GM19455 (cell line): Measurements from ENCODE around the gene SLC6A8.
"Not testable (repeated sequence)": the region's sequence is repeated elsewhere in the genome, so short reads cannot be mapped to it uniquely, and the experiment has no call there.

Experiments
- ATAC-seq: cut with Tn5 transposase; IDR thresholded peaks from one replicate; pipeline ENCODE4 v1.9.1; 2021; ENCODE audit not compliant: unreplicated experiment

SLC6A8 gene

DNA sequence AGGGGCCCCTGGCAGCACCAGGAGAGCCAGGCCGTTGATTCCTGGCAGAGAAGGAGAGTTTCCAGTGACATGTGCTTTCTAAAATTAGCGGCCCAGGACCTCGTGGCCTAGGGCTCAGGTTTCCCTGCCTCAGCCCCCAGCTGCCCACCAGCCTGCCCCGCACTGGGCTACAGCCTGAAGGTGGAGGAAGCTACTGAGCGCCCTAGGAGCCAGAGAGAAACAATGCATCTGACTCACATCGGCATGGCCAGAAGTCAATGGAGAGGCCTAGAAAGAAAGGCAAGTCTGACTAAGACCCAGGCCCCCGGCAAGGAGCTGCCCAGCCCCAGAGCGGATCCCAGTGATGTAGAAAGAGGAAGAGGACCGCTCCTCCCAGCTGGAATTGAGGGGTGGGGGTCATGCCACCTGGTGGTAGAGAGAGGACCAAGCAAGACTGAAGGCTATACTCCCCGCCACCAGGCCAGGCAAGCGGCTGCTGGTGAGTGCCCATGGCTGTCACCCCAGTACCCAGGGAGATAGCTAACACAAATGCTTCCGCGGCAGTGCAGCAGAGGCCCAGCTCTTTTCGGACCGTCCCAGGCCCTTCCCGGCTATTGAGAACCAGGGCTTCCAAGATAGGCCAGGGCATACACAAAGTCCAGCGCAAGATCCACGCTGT lies 17.8 kb downstream of the SLC6A8 start:
- not testable (repeated sequence) for ATAC-seq

DNA sequence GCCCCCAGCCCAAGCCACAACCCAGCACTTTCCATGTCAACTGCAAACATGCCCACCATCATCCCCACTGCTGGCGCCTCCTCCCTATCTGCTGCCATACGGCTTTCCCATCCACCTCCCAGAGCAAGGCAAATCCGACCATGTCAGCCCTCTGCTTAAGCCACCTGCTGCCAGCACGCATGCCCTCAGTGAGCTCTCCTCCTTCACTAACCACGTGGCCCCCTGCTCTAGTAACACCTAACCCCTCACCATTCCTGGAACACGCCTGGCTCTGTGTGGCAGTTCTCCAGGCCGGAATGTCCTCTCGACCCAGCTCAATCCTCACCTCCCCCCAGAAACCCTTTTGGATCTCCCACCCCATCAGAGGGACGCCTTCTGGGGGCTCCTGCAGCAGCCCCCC lies 19.1 kb downstream of the SLC6A8 start:
- no peak for ATAC-seq

DNA sequence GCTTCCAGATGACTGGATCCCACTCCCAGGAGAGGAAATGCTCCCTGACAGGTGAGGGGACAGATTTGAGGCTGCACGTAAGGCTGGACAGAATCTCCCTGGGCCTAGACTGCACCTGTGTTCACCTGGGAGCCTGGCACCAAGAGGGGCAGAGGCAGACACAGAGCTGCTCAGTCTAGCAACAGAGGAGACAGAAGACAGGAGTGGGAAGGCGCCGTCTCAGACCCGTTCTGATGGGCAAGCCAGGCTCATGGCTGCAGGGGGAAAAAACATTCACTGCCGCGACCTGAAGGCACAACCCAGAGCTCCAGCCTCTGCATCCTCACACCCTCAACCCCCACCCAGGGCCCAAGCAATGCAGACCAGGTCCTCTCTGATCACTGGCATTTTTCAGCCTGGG lies 19.7 kb downstream of the SLC6A8 start:
- ATAC-seq = no peak

DNA sequence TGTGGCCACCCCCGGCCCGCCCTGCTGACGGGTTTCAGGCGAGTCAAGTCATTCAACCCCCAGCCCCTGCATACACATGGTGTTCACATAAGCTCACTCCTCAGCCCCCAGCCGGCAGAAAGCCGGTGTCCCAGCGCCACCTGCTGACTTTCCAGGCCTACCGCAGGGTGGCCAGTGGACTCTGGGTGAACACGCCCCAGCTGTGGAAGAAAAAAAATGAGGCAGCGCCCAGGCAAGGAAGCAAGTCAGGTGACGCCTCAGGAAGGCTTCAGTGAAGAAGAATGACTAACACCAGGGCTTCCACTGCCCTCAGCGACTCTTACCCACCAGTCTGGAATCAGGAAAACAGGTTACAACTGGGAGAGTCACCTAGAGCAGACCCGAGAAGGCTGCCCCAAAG lies 20.7 kb downstream of the SLC6A8 start:
- no peak for ATAC-seq

DNA sequence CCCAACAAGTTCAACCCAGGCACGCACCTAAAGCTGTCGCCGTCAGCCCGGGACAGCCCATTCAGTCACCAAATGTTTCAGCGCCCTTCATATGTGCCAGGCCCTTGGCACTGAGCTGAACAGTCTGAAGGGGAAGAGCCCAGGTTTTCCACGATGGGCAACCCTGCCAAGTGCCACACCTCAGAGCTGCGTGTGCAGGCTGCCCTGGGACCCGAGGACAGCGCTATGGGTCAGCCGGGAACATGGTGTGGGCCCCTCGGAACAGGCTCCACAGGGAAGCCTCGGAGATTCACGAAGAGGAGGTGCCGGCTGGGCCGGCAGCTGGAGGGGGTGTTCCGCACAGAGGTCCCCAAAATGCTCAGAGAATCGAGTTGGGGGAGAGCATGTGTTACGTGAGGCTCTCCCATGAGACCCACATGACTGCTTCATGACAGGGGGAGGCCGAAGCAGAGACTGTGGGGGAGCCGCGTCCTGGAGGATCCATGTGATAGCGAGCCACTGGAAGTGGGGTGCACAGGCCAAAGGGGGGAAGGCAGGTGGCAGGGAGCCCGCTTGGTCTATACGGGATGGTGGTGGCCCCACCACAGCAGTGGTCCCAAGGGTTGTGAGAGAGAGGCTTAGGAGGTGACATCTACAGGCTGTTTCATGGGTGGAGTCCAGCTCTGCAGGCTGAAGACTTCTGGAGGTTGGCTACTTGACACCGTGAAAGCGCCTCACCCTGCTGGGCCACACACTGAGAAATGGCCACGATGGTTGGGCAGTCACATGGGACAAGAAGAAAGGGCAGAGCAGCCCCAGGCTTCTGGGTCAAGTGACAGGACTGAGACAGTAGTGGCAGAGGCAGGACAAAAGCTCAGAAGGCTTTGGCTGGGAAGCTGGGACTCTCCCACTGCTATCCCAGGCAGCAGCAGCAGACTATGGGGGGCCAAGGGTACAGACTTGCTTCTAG lies 22.3 kb downstream of the SLC6A8 start:
- ATAC-seq = no peak

DNA sequence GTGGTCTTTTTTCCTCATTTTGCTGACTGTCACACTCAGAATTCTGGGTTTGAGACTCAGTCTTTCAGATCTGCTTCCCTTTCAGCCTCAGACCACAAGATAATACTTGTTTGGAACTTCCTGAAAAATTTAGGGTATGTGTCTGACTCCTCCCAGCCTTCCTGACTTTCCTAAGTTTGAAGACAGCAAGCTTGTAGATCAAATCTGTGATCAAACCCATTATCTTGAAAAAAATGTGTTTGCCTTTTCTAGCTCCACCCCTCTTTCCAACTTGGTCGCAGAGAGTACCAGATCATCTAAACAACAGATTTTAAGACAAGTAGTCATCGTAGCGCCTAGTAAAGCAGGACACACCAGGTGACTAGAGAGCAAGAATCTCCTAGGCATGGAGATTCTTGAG lies 26.5 kb downstream of the SLC6A8 start:
- ATAC-seq = no peak

DNA sequence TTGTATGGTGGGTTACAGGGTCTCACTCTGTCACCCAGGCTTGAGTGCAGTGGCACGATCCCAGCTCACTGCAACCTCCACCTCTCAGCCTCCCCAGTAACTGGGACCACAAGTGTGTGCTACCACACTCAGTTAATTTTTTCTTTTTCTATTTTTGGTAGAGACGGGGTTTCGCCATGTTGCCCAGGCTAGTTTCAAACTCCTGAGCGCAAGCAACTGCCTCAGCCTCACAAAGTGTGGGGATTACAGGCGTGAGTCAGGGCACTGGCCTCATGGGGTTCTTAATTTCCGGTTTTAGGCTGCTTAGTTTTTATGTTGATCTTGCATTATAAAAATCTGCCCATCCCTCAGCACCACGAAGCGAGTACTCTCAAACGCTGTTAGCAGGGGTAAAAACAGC lies 29.7 kb downstream of the SLC6A8 start:
- ATAC-seq = no peak

DNA sequence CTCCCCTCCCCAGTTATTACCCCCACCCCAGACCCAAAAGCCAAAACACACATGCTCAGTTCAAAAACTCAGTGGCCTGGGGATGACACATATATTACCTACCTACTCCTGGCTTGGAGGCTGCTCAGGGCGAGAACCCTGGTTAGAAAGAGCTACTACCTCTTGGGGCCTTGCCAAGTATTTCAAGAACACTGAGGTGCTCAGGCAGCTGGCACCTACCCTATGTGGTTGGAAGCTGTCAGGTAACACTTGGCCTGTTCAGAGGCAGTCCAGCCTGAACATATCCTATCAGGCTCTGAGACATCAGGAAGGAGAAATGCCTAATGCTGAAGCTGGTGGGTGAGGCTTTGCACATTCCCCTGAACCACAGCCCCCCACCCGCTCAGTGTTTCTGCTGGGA lies 31.5 kb downstream of the SLC6A8 start:
- no peak for ATAC-seq

DNA sequence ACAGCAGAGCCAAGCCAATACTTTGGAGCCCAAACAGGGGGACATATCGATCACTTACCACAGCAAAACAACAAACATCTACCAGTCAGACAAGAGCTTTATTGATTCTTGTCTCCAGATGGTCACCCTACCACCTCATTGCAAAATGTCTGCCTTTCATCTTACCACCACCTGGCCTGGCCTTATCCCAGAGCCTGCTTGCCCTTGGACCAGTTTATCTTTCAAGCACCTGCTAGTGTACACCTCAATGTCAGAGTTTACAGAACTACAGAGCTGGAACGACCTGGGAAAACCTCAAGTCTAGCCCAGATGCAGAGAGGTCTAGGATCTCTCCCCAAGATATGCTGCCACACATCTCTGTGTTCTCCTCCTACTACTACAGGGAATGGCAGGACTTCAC lies 32.0 kb downstream of the SLC6A8 start:
- no peak for ATAC-seq

DNA sequence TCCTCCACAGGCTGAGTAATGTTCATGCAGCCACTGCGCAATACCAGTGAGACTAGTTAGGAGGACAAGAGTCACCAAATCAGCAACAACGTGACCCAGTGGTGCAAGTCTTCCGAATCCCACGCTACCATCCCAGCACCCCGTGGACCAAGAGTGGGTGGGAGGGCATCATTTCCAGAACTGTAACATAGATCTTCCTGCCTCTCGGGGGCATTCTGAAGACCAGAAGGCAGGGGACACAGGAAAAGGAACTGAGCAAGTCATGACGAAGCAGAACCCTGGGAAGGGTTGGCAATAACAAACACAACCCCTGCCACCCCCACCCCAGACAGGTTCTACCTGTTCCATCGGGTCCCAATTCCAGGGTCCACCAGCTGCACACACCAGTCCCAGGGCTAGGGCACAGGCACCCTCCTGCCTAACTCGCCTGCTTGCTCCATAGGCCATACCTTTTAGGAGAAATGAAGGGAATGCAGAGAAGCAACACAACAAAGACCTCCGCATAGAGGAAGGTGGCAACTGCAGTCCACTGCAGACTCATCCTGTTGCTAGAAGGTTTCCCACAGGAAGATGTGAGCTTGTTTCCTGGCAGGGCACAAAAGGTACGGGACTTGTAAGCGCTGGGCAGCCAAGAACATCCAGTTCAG lies 35.1 kb downstream of the SLC6A8 start:
- no peak for ATAC-seq

DNA sequence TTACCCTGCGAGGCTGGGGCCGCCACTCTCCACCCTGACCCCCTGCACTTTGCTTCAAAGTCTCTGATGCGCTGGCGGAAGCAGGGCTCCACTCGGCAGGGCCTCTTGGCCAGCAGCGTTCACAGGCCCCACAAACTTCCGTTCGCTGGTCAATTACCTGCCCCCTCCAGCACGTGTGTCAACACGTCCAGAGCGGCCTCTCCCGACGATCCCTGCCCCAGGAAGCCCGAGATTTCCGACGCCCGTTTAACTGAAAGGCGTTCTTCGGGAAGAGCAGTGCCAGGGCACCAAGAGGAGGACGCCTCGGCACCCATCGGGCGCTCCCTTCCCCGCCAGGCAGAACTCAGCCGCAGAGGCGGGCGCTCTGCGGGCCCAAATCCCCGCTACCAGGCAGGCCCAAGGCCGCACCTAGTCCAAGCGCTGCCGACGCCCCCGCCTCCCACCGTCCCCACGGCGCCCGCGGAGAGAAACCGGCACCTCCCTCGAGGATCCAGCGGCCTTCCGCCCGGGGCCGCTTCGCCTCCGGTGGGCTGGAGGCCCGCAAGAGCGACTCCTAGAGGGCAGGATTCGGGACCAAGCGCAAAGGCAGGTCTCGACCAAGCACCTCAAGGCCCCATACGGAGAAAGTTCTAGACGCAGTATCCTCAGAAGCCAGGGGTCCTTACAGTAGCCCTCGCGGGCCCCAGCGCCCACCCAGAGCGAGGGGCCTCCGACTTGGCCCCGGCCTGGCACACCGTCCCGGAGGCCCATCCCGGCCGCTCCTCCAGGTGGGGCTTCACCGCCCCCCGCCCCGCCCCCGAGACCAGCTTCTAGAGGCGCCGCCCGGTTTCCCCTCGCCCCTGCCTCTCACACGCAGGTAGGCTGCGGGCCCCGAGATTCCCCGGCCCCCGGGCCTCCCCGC lies 35.9 kb downstream of the SLC6A8 start:
- ATAC-seq = peak; percentile 43

DNA sequence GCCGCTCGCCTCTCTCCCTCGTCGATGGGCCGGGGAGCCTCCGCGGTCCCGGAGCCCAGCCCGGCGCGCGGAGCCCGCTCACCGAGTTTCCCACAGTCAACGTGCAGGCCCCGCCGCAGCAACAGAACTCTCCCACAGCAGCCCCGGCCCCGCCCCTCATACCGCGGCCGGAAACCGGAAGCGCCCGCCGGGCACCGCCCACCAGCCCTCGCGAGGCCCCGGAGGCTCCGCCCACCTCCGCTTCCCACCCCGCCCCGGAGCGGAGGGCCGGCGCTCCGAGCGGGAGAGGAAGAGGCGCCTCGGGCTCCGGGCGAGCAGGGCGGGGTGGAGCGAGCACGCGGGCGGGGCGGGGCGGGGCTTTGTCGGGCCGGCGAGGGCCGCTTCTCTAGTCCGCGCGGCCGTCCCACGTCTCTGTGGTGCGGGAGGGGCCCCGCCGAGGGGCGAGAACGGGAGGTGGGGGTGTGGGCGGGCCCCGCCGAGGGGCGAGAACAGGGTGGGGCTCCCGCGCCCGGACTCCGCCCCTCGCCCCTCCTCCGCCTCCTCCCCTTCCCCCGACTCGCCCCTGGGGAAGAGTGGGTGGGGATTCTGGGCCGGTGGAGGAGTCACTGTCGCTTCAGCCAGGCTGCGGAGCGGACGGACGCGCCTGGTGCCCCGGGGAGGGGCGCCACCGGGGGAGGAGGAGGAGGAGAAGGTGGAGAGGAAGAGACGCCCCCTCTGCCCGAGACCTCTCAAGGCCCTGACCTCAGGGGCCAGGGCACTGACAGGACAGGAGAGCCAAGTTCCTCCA lies 36.7 kb downstream of the SLC6A8 start, which contains the start of the genes ABCD1 and BCAP31:
Gene ABCD1, plus strand, starts transcription at position 605 of the 787 bp plus-strand sequence. CDS start 411 bp downstream, outside the sequence.
Gene BCAP31, minus strand, starts transcription at position 136 of the 787 bp plus-strand sequence. CDS start 1,143 bp downstream, outside the sequence.
- peak; percentile 54 for ATAC-seq

DNA sequence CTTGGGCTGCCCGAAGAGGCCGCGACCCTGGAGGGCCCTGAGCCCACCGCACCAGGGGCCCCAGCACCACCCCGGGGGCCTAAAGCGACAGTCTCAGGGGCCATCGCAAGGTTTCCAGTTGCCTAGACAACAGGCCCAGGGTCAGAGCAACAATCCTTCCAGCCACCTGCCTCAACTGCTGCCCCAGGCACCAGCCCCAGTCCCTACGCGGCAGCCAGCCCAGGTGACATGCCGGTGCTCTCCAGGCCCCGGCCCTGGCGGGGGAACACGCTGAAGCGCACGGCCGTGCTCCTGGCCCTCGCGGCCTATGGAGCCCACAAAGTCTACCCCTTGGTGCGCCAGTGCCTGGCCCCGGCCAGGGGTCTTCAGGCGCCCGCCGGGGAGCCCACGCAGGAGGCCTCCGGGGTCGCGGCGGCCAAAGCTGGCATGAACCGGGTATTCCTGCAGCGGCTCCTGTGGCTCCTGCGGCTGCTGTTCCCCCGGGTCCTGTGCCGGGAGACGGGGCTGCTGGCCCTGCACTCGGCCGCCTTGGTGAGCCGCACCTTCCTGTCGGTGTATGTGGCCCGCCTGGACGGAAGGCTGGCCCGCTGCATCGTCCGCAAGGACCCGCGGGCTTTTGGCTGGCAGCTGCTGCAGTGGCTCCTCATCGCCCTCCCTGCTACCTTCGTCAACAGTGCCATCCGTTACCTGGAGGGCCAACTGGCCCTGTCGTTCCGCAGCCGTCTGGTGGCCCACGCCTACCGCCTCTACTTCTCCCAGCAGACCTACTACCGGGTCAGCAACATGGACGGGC lies 37.5 kb downstream of the SLC6A8 start:
- ATAC-seq = no peak

DNA sequence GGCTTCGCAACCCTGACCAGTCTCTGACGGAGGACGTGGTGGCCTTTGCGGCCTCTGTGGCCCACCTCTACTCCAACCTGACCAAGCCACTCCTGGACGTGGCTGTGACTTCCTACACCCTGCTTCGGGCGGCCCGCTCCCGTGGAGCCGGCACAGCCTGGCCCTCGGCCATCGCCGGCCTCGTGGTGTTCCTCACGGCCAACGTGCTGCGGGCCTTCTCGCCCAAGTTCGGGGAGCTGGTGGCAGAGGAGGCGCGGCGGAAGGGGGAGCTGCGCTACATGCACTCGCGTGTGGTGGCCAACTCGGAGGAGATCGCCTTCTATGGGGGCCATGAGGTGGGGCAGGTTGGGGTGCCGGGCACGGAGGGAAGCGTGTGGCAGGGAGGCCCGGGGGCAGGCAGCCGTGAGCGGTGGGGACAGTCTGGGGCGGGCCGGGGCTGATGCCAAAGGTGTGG lies 38.1 kb downstream of the SLC6A8 start:
- ATAC-seq = no peak

DNA sequence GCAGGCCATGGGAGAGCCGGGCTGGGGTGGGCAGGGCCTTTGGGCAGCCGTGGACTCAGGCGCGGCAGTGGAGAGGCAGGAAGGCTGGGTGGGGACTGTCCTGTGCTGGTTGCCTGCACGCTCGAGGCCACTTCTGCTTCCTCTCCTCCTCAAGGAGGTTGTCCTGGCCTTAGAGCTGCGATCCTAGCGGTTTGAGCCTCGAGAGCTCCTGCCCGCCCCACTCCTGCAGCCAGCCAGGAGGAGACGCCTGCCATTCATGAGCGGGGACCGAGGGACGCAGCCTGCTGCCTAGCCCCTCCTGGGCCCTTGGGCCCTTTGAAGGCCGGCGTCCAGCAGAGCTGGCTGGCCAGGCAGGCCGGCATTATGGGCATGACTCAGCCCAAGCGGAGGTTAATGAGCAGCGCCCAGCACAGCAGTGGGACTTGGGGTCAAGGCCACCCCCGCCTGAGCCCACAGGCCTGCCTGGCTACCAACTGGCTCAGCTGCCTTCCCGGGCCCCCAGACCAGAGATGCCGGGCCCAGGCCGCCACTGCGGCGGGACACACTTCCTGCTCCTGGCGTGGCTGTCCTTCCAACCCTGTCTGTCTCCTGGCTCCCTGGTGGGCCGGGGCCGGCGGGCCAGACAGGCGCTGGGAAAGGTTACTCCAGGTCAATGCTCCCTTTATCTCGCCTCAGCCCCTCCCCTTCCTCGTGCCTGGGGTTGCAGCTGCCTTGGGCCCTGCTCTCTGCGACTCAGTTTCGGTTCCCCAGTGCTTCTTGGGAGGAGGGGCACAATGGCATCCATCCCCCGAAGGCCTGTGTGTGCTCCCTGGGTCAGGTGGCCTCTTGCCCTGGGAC lies 38.8 kb downstream of the SLC6A8 start:
- peak; percentile 43 for ATAC-seq

DNA sequence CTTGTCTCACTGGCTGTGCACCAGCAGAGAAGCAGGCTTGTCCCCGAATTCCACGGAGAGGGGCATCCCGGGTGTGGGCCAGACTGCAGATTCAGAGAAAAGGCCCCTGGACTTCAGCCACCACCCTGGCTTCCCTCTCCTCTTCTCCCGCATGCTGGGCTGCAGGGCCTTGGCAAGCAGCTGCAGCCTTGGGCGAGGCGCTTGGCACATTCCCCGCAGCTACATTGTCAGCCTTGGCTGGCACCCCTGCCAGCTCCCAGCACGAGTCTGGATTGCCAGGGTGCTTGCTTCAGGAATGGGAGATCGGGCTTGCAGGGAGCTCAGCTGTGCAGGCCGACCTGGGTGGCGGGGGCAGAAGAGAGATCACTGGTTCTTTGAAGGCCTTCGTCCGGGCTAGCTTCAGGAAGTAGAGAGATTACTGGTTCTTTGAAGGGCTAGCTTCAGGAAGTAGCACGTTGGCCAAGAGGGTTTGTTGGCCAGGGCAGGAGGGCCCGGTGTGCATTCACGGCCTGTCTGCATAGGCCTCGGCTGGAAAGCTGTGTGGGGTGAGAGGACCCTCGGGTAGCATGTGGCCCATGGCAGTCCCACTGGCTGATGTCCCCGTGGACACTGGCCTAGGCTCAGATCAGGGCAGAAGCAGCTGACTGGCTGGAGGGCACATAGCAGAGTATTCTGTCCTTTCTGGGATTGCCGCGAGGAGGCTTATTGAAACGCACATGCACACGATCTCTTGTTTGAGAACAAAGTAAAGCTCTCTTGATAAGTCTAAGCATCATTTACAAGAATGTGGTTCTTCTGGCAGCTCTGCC lies 39.6 kb downstream of the SLC6A8 start:
- ATAC-seq = no peak

DNA sequence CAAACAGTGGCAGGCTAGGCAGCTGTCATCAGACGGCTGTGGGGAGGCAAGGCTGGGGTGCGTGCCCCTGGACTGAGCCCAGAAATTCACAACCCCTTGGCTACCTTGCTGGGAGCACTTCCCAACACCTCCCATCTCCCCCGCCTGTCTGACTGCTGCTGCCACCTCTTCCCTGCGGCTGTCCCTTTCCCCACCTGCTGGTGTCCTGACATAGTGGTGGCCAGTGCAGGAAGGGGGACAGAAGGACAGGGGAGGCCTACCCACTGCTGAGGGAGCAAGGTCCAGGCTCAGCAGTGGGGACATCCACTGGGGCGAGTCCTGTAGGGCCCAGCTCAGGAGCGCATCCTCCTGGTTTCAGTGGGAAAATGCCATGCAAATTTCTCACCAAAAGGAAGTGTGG lies 40.4 kb downstream of the SLC6A8 start:
- ATAC-seq = no peak
